NK-92 treated with Interleukin-12 subunit alpha and Interleukin-12 subunit beta, amount 100 ng/mL, for 24 hours (cell line): ENCODE measurements around the gene OR4D2.
A peak's percentile ranks its signal among the peaks of the same experiment; 100 is the strongest.

Experiments used
- DNase-seq: peaks from one replicate; lab custom pipeline; 2025; lab: John Stamatoyannopoulos, UW

OR4D2 gene

GRCh38 chr17:58210922-58211321 lies 44.1 kb downstream of the OR4D2 start:
- DNase-seq = no peak

GRCh38 chr17:58215685-58216084 lies 48.9 kb downstream of the OR4D2 start:
- no peak for DNase-seq

- DNase-seq = no peak
Observed at GRCh38 chr17:58217766-58218165, 51.0 kb downstream of the OR4D2 start.

GRCh38 chr17:58219007-58219788 lies 52.4 kb downstream of the OR4D2 start, which contains the start of gene MKS1:
Gene MKS1 (minus strand): TSS chr17:58219255. CDS start chr17:58219230, 25 bp downstream.
- DNase-seq = peak; percentile 85

GRCh38 chr17:58219789-58220183 lies 53.0 kb downstream of the OR4D2 start:
- DNase-seq = no peak
